Measurements from ENCODE around the gene SMIM45.

SMIM45 gene

GRCh38 chr22:41951898-41952474, at the start of gene SMIM45:
TSS of gene SMIM45 (plus strand) at chr22:41952150.
- DNase-seq (ENCODE audit: low spot score): no peak

- no peak for DNase-seq (ENCODE audit: low spot score)
These were observed 49.0 kb upstream of the SMIM45 start for GRCh38 chr22:41902932-41903421.

GRCh38 chr22:41904450-41905410, 47.2 kb upstream of the SMIM45 start:
- DNase-seq (ENCODE audit: low spot score): no peak

- DNase-seq (ENCODE audit: low spot score): no peak
These were observed 46.3 kb upstream of the SMIM45 start for GRCh38 chr22:41905411-41906202.

GRCh38 chr22:41906822-41907221, 45.1 kb upstream of the SMIM45 start:
- no peak for DNase-seq (ENCODE audit: low spot score)

- DNase-seq (ENCODE audit: low spot score): no peak
These were observed 44.2 kb upstream of the SMIM45 start for GRCh38 chr22:41907436-41908401.

GRCh38 chr22:41908411-41909309, 43.3 kb upstream of the SMIM45 start:
- no peak for DNase-seq (ENCODE audit: low spot score)

- DNase-seq (ENCODE audit: low spot score): no peak
These were observed 42.5 kb upstream of the SMIM45 start for GRCh38 chr22:41909310-41910049.

GRCh38 chr22:41910050-41911000, 41.6 kb upstream of the SMIM45 start:
- DNase-seq (ENCODE audit: low spot score): no peak

GRCh38 chr22:41911001-41911611, 40.8 kb upstream of the SMIM45 start:
- DNase-seq (ENCODE audit: low spot score): no peak

- no peak for DNase-seq (ENCODE audit: low spot score)
These were observed 39.5 kb upstream of the SMIM45 start for GRCh38 chr22:41912338-41913039.

- DNase-seq (ENCODE audit: low spot score): no peak
These were observed 38.8 kb upstream of the SMIM45 start for GRCh38 chr22:41913040-41913719.

GRCh38 chr22:41913842-41914534, 38.0 kb upstream of the SMIM45 start:
- DNase-seq (ENCODE audit: low spot score): peak; percentile 53

- peak; percentile 74 for DNase-seq (ENCODE audit: low spot score)
These were observed 37.3 kb upstream of the SMIM45 start for GRCh38 chr22:41914611-41915034.

GRCh38 chr22:41915035-41915785, 36.7 kb upstream of the SMIM45 start, which contains the start of gene SHISA8:
TSS of gene SHISA8 (minus strand) at chr22:41915074. CDS start at chr22:41914667, 407 bp downstream.
- DNase-seq (ENCODE audit: low spot score): peak; percentile 83

Data from HuH-7 (cell line).